HG03045 (cell line): Measurements from ENCODE around the gene CNOT1.
A peak's percentile ranks its signal among the peaks of the same experiment; 100 is the strongest.
"Not testable (repeated sequence)": the region's sequence is repeated elsewhere in the genome, so short reads cannot be mapped to it uniquely, and the experiment has no call there.

Experiments used
- ATAC-seq: cut with Tn5 transposase; IDR thresholded peaks from one replicate; pipeline ENCODE4 v1.9.1; 2021; ENCODE audit warnings: mild to moderate bottlenecking, moderate library complexity; ENCODE audit not compliant: unreplicated experiment

The CNOT1 gene

GRCh38 chr16:58503863-58504688 is 125.5 kb downstream of the CNOT1 start:
- no peak for ATAC-seq

- no peak for ATAC-seq
Observed at GRCh38 chr16:58503166-58503862, 126.3 kb downstream of the CNOT1 start.

GRCh38 chr16:58502217-58502921 is 127.3 kb downstream of the CNOT1 start:
- no peak for ATAC-seq

- ATAC-seq = no peak
Observed at GRCh38 chr16:58501242-58502131, 128.1 kb downstream of the CNOT1 start.

GRCh38 chr16:58500430-58501241 is 129.0 kb downstream of the CNOT1 start:
- ATAC-seq = no peak

GRCh38 chr16:58499615-58500351 is 129.8 kb downstream of the CNOT1 start, which contains the start of gene NDRG4:
Gene NDRG4 (plus strand): TSS chr16:58500143. CDS start chr16:58500249, 106 bp downstream.
- ATAC-seq = peak; percentile 43

- no peak for ATAC-seq
Observed at GRCh38 chr16:58499092-58499511, 130.5 kb downstream of the CNOT1 start.

GRCh38 chr16:58498341-58499091 is 131.1 kb downstream of the CNOT1 start:
- ATAC-seq = no peak

- no peak for ATAC-seq
Observed at GRCh38 chr16:58497935-58498334, 131.7 kb downstream of the CNOT1 start.

- no peak for ATAC-seq
Observed at GRCh38 chr16:58497468-58497867, 132.2 kb downstream of the CNOT1 start.

- no peak for ATAC-seq
Observed at GRCh38 chr16:58495521-58496331, 133.9 kb downstream of the CNOT1 start.

GRCh38 chr16:58494981-58495520 is 134.6 kb downstream of the CNOT1 start:
- ATAC-seq = peak; percentile 39

GRCh38 chr16:58493756-58494431 is 135.7 kb downstream of the CNOT1 start:
- ATAC-seq = no peak

GRCh38 chr16:58492735-58493134 is 136.9 kb downstream of the CNOT1 start:
- ATAC-seq = no peak

- ATAC-seq = no peak
Observed at GRCh38 chr16:58492066-58492465, 137.6 kb downstream of the CNOT1 start.

- ATAC-seq = not testable (repeated sequence)
Observed at GRCh38 chr16:58490539-58490938, 139.1 kb downstream of the CNOT1 start.

- no peak for ATAC-seq
Observed at GRCh38 chr16:58490065-58490464, 139.6 kb downstream of the CNOT1 start.
